ENCODE measurements around the gene WNT9B.
"Not testable (repeated sequence)": the region's sequence is repeated elsewhere in the genome, so short reads cannot be mapped to it uniquely, and the experiment has no call there.

Gene WNT9B

DNA sequence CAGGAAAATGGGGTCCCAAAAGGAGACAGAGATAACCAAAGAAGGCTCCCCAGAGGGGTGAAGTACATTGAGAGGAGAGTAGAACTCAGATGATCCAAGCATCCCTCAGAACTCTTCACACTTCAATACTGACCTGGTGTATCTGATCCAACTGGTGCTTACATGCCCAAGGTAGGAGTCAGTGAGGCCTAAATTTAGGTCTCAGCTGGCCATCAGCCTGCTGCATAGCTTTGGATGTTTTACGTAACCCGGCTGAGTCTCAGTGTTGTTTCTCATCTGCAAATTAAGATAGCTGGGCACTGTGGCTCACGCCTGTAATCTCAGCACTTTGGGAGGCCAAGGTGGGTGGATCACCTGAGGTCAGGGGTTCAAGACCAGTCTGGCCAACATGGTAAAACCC lies 59.9 kb downstream of the WNT9B start:
- DNase-seq: no peak

GRCh38 chr17:46915596-46915995 lies 64.2 kb downstream of the WNT9B start:
- DNase-seq: no peak

GRCh38 chr17:46916211-46916610 lies 64.8 kb downstream of the WNT9B start:
- no peak for DNase-seq

DNA sequence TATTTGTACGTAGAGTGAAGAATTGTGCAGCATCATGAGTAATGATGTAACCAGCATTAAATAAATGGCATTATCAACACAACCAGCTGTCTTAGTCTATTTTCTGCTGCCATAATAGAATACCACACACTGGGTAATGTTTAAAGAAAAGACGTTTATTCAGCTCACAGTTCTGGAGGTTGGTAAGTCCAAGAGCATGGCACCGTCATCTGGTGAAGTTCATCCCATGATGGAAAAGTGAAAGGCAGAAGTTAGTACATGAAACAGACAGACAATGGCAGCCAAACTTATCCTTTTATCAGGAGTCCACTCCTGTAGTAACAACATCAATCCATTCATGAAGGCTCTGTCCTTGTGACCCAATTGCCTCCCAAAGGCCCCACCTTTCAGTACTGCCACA lies 65.2 kb downstream of the WNT9B start:
- DNase-seq: no peak

- no peak for DNase-seq
These were observed 65.7 kb downstream of the WNT9B start for GRCh38 chr17:46917041-46917440.

DNA sequence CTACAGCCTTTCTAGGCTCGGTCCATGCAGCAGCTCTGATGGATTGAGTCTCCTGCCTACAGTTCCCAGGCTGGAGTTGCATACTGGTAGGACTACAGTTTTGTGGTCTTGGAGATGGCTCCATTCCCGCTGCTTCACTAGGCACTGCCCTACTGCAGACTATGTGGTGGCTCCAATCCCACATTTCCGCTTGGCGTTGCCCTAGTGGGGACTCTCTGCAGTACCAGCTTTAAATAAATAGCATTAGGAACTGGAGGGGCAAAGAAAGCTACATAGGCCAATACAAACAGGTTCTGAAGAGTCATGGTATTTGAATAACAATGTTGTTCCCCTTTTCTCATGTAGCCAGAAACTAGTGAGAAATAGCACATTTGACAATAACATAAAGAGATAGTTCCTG lies 66.1 kb downstream of the WNT9B start:
- DNase-seq: peak in 1 of 4 experiments; percentile 15

DNA sequence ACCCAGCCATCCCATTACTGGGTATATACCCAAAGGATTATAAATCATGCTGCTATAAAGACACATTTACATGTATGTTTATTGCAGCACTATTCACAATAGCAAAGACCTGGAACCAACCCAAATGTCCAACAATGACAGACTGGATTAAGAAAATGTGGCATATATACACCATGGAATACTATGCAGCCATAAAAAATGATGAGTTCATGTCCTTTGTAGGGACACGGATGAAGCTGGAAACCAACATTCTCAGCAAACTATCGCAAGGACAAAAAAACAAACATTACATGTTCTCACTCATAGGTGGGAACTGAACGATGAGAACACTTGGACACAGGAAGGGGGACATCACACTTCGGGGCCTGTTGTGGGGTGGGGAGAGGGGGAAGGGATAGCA lies 70.6 kb downstream of the WNT9B start:
- not testable (repeated sequence) for DNase-seq

- DNase-seq: no peak
These were observed 71.1 kb downstream of the WNT9B start for GRCh38 chr17:46922487-46922803.

DNA sequence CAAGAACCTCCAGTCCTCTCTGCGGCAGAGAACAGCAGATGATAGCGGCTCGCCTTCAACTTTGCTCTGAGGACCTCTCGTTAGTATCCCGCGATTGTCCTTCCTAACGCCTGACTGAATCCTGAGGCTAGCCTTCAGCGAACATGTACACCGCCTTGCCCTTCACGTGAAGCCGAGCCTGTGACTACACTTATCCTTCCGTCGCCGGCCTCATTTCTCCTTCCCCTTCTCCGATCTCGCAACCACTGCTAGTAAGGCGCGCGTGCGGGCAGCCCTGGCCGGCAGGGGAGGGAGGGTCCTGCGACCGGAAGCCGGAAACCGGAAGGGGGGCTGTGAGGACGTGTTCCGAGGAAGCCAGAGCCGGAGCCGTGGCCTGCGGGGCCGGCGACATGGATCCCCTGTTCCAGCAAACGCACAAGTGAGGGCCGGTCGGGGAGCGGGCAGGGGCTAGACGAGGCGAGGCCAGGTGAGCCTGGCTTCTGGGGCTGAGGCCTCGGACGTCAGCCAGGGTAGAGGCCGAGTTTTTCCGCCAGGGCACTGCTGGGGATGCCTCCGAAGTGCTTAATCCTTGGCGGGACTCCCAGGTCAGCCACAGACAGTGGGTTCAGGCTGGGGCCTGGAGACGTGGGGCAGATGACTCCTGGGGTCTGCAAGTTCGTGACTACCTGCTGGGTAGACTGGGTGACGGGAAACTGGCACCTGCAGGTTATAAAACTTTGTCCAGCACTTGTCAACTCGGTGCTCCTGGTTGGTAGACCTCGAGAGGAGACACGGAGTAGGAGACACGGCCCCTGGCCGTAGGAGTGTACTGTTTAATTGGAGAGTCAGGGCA lies 71.6 kb downstream of the WNT9B start, which contains the start of gene GOSR2:
GOSR2 (plus strand) TSS at position 357 of the 832 bp plus-strand sequence; CDS start at position 390, 33 bp downstream.
- DNase-seq: peak; percentile 89 to 96 (median 94)

GRCh38 chr17:46925185-46925868 lies 73.9 kb downstream of the WNT9B start:
- peak; percentile 20 to 60 (median 52) for DNase-seq

- no peak for DNase-seq
These were observed 77.3 kb downstream of the WNT9B start for GRCh38 chr17:46928467-46929261.

DNA sequence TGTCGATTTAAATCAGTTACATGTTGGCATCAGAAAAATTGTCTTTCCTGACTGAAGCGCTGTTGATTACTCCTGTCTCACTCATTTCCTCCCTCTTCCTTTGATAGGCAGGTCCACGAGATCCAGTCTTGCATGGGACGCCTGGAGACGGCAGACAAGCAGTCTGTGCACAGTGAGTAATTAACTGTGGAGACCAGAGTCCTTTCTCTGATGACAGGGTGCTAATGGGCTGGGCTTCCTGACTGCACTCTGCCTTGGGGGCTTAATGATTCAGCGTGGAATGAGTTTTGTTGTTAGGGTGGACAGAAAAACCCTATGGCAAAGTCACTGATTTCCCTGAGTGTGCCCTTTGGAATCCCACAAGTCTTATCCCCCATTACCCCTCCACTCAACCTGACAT lies 78.0 kb downstream of the WNT9B start:
- DNase-seq: no peak

DNA sequence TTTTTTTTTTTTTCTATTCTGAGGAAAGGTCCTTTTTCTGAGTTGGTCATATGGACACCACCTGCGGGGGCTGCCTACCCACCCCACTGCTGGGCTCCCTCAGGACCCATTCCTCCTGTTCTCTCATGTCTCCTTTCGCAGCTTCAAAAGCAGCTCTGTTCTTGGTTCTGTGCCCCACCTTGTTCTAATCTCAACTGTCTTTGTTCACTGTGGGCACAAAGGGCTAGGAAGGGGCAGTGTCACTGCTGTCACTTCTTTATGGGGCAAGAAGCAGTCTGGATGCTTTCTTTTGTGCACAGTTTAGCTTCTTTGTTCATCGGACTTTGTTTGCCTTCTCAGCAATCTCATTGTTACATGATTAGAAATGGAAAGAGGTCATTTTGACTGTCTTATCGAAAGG lies 78.7 kb downstream of the WNT9B start:
- DNase-seq: no peak

DNA sequence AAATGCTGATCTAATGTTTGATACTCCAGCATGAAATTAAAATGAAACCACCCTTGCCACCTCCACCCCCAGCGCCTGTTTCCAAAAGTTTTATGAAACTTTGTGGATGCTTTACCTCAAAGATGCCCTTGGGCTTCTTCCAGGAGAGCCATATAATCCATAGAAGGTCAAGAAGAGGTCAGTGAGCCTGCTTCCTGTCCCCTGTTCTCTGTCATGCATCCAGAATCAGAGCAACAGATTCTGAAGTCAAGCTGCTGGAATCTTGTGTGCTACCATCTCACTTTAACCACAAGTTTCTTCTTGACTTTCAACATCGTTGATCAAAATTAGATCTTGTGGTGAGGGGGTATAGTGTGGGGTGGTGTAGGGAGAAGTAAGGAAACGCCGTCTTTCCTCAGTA lies 80.2 kb downstream of the WNT9B start:
- no peak for DNase-seq

- no peak for DNase-seq
These were observed 84.4 kb downstream of the WNT9B start for GRCh38 chr17:46935658-46936266.

All from suppressor macrophage (primary cell).